Measurements from ENCODE around the gene HK1.
A peak's percentile ranks its signal among the peaks of the same experiment; 100 is the strongest.
"Not testable (repeated sequence)": the region's sequence is repeated elsewhere in the genome, so short reads cannot be mapped to it uniquely, and the experiment has no call there.

HK1 gene

GRCh38 chr10:69425041-69425440, 146.7 kb downstream of the HK1 start:
- DNase-seq (ENCODE audit: low spot score), result no peak

GRCh38 chr10:69425511-69426298, 147.4 kb downstream of the HK1 start:
- no peak for DNase-seq (ENCODE audit: low spot score)

GRCh38 chr10:69426376-69426727, 148.1 kb downstream of the HK1 start:
- DNase-seq (ENCODE audit: low spot score), result no peak

- no peak for DNase-seq (ENCODE audit: low spot score)
Observed at GRCh38 chr10:69428165-69428564, 149.9 kb downstream of the HK1 start.

GRCh38 chr10:69434169-69434568, 155.9 kb downstream of the HK1 start:
- no peak for DNase-seq (ENCODE audit: low spot score)

GRCh38 chr10:69434926-69435325, 156.6 kb downstream of the HK1 start:
- DNase-seq (ENCODE audit: low spot score), result no peak

GRCh38 chr10:69435966-69436520, 157.7 kb downstream of the HK1 start:
- DNase-seq (ENCODE audit: low spot score), result no peak

GRCh38 chr10:69437321-69438259, 159.3 kb downstream of the HK1 start:
- DNase-seq (ENCODE audit: low spot score), result no peak

- peak; percentile 52 for DNase-seq (ENCODE audit: low spot score)
Observed at GRCh38 chr10:69438536-69439349, 160.4 kb downstream of the HK1 start.

GRCh38 chr10:69439350-69439739, 161.0 kb downstream of the HK1 start:
- DNase-seq (ENCODE audit: low spot score), result peak; percentile 89

- no peak for DNase-seq (ENCODE audit: low spot score)
Observed at GRCh38 chr10:69439813-69440506, 161.7 kb downstream of the HK1 start.

- DNase-seq (ENCODE audit: low spot score), result no peak
Observed at GRCh38 chr10:69443354-69443753, 165.1 kb downstream of the HK1 start.

GRCh38 chr10:69445041-69445440, 166.7 kb downstream of the HK1 start:
- DNase-seq (ENCODE audit: low spot score), result no peak

GRCh38 chr10:69446229-69446628, 167.9 kb downstream of the HK1 start:
- DNase-seq (ENCODE audit: low spot score), result no peak

GRCh38 chr10:69446650-69447151, 168.4 kb downstream of the HK1 start:
- no peak for DNase-seq (ENCODE audit: low spot score)

- no peak for DNase-seq (ENCODE audit: low spot score)
Observed at GRCh38 chr10:69449841-69450240, 171.5 kb downstream of the HK1 start.

GRCh38 chr10:69450395-69450794, 172.1 kb downstream of the HK1 start:
- not testable (repeated sequence) for DNase-seq (ENCODE audit: low spot score)

- DNase-seq (ENCODE audit: low spot score), result peak; percentile 92
Observed at GRCh38 chr10:69451209-69451783, 173.0 kb downstream of the HK1 start, which contains the start of gene TSPAN15. TSS of gene TSPAN15 (plus strand) at chr10:69451465. CDS start at chr10:69451595, 130 bp downstream.
